ENCODE data around the gene SPRING1. TPM values are rescaled to one million over a fixed set of nuclear protein-coding genes. Genes with fewer than 3 reads are reported as not detected.

SPRING1 gene
- total RNA-seq, 2 donors from 2014 or later, result 13.4 to 36.8 TPM

DNA sequence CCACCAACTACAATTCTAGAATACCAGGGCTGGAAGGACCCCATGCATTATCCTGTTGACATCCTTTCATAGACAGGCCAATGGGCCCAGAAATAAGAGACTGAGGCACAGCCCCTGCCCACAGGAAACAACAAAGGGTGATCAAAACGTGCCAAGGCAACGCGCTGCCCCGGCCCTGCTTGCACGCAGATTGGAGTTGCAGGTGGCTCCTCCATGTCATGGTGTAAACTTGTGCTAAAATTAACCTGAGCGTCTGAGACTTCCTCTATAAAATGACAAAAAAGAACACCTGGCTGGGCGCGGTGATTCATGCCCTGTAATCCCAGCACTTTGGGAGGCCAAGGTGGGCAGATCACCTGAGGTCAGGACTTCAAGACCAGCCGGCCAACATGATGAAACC, 30.1 kb downstream of the SPRING1 start:
- Histone ChIP-seq H3K36me3 (no peaks in the 10 kb centered on the region), H3K27me3 (replicated peaks; ENCODE audit: insufficient read depth) (no peaks in the 10 kb centered on the region), H3K9me3 (no peaks in the 10 kb centered on the region), H3K4me1 (ENCODE audit: control insufficient read depth in 1 of 2, low read depth in 2 of 2) (peaks cover 0 to 9% of the 10 kb centered on the region in 2 donors), H3K27ac (no peak overlapping the region), H3K4me3 (no peak overlapping the region)
- TF ChIP-seq, protein P1, sequence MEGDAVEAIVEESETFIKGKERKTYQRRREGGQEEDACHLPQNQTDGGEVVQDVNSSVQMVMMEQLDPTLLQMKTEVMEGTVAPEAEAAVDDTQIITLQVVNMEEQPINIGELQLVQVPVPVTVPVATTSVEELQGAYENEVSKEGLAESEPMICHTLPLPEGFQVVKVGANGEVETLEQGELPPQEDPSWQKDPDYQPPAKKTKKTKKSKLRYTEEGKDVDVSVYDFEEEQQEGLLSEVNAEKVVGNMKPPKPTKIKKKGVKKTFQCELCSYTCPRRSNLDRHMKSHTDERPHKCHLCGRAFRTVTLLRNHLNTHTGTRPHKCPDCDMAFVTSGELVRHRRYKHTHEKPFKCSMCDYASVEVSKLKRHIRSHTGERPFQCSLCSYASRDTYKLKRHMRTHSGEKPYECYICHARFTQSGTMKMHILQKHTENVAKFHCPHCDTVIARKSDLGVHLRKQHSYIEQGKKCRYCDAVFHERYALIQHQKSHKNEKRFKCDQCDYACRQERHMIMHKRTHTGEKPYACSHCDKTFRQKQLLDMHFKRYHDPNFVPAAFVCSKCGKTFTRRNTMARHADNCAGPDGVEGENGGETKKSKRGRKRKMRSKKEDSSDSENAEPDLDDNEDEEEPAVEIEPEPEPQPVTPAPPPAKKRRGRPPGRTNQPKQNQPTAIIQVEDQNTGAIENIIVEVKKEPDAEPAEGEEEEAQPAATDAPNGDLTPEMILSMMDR (IDR thresholded peaks at IDR 0.05), result no peak
- no peak for ATAC-seq (ENCODE audit: insufficient number of reproducible peaks, low FRiP score, low read depth)
- no peak for DNase-seq (ENCODE audit: low spot score)

DNA sequence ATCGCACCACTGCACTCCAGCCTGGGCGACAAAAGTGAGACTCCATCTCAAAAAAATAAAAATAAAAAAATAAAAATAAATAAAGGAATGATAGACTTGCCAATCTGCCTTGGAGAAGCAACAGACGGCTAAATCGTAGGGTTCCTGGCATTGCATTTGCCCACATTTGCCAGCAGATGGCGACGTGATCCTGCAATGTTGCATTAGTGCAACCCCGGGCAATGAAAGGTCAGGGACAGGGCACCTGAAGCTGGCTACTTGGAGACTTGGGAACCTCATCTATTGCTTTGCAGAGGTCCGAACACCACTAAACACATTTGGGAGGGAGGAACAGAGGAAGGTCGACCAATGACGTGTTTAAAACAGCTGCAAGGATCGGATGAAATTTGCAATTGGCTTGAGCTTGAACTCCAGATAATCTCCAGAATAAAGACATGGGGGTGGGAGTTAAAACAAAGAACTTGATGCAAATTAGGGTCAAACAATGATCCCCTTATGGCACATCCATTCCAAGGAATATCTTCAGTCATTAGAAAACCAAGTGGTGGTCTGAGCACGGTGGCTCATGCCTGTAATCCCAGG, 34.6 kb downstream of the SPRING1 start:
- ATAC-seq (ENCODE audit: insufficient number of reproducible peaks, low FRiP score, low read depth), result no peak
- no peak overlapping the region for H3K27ac ChIP-seq
- TF ChIP-seq, protein P1 (IDR thresholded peaks at IDR 0.05), result peak; percentile 81
- H3K36me3 ChIP-seq, result no peaks in the 10 kb centered on the region
- H3K27me3 ChIP-seq (replicated peaks; ENCODE audit: insufficient read depth), result no peaks in the 10 kb centered on the region
- H3K4me1 ChIP-seq (ENCODE audit: control insufficient read depth in 1 of 2, low read depth in 2 of 2), result no peaks in the 10 kb centered on the region
- H3K4me3 ChIP-seq, result no peak overlapping the region
- no peaks in the 10 kb centered on the region for H3K9me3 ChIP-seq
- no peak for DNase-seq (ENCODE audit: low spot score)

DNA sequence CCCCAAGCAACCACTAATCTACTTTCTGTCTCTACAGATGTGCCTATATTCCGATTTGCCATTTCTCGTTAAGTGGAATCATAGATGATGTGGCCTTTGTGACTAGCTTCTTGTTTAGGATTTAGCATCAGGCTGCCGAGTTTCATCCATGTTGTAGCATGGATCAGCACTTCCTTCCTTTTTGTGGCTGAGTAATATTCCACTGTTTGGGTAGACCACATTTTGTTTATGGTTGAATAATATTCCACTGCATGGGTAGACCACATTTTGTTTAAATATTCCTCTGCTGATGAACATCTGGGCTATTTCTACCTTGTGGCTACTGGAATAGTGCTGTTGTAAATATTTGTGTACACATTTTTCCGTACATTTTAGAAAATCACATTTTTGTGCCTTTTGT, 36.4 kb downstream of the SPRING1 start:
- Histone ChIP-seq H3K4me3 (no peak overlapping the region), H3K27me3 (replicated peaks; ENCODE audit: insufficient read depth) (no peaks in the 10 kb centered on the region), H3K9me3 (no peaks in the 10 kb centered on the region), H3K36me3 (no peaks in the 10 kb centered on the region), H3K27ac (no peak overlapping the region), H3K4me1 (ENCODE audit: control insufficient read depth in 1 of 2, low read depth in 2 of 2) (no peaks in the 10 kb centered on the region)
- ATAC-seq (ENCODE audit: insufficient number of reproducible peaks, low FRiP score, low read depth) (no peak), DNase-seq (ENCODE audit: low spot score) (no peak)
- TF ChIP-seq, protein P1 (IDR thresholded peaks at IDR 0.05), result no peak

DNA sequence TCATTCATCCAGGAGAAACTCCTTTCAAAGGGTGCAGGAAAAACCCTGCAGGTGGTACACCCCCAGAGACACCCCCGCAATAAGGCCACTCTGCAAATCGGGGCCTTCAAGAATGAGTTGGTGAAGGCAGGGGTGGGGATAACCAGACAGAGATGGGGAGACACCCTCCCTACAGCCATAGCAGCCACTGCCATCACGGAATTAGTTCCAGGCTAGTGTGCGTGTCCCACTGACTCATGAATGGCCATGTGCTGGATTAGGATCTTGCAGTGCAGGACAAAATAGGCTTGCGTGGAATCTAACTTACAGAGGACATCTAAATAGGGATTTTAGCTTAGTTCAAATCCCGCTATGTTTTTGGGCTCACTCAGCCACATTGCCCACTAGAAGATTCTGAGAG, 37.8 kb downstream of the SPRING1 start:
- Histone ChIP-seq H3K27me3 (replicated peaks; ENCODE audit: insufficient read depth) (no peaks in the 10 kb centered on the region), H3K9me3 (no peaks in the 10 kb centered on the region), H3K36me3 (no peaks in the 10 kb centered on the region), H3K4me3 (no peak overlapping the region), H3K4me1 (ENCODE audit: control insufficient read depth in 1 of 2, low read depth in 2 of 2) (no peaks in the 10 kb centered on the region), H3K27ac (no peak overlapping the region)
- no peak for ATAC-seq (ENCODE audit: insufficient number of reproducible peaks, low FRiP score, low read depth)
- TF ChIP-seq, protein P1 (IDR thresholded peaks at IDR 0.05), result no peak
- DNase-seq (ENCODE audit: low spot score), result no peak

DNA sequence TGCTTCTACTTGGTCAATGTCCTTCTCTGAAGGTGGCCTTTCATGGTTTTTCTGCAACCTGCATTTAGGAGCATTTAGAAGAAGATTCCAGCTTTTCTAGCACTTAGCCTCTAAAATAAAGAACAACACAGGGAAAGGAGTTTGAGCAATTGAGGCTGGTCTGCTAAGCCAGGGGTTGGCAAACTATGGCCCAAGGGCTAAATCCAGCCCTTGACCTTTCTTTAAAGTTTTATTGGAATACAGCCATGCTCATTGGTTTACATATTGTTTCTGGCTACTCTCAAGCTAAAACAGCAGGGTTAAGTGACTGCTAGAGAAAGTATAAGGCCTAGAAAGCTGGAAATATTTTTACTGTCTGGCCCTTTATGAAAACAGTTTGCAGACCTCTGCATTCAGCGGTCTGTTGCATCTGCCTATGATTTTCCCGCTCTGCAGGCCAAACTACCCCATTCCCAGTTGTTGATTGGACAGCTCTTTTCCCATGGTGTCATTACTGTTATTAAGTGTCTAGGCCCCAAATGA, 39.3 kb downstream of the SPRING1 start:
- H3K9me3 ChIP-seq, result no peaks in the 10 kb centered on the region
- ATAC-seq (ENCODE audit: insufficient number of reproducible peaks, low FRiP score, low read depth) (no peak), DNase-seq (ENCODE audit: low spot score) (no peak)
- no peaks in the 10 kb centered on the region for H3K27me3 ChIP-seq (replicated peaks; ENCODE audit: insufficient read depth)
- H3K4me3 ChIP-seq, result no peak overlapping the region
- no peaks in the 10 kb centered on the region for H3K36me3 ChIP-seq
- H3K27ac ChIP-seq, result no peak overlapping the region
- H3K4me1 ChIP-seq (ENCODE audit: control insufficient read depth in 1 of 2, low read depth in 2 of 2), result peaks cover 3 to 4% of the 10 kb centered on the region in 2 donors
- TF ChIP-seq, protein P1 (IDR thresholded peaks at IDR 0.05), result no peak
